Measurements from ENCODE around the gene TIA1. TPM values are rescaled to one million over a fixed set of nuclear protein-coding genes. Genes with fewer than 3 reads are reported as not detected.
A peak's percentile ranks its signal among the peaks of the same experiment; 100 is the strongest.
"Not testable (repeated sequence)": the region's sequence is repeated elsewhere in the genome, so short reads cannot be mapped to it uniquely, and the experiment has no call there.

TIA1 gene
- total RNA-seq, 2 experiments from 2014 or later: 87.0 to 88.0 TPM

DNA sequence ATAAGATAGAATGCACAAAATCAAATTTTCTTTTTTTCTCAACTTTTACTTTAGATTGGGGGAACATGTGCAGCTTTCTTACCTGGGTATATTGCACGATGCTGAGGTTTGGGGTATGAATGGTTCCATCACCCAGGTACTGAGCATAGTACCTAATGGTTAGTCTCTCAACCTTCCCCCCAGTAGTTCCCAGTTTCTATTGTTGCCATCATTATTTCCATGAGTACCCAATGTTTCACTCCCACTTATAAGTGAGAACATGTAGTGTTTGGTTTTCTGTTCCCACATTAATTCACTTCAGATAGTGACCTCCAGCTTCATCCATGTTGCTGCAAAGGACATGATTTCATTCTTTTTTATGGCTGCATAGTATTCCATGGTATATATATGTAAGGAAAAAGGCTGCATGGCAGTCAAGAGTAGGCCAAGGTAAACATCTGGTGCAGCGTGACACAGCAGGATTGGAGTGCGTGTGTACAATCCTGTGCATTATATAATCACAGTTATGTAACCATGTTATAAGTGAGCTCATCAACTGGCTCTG, 47.1 kb downstream of the TIA1 start:
- H3K36me3 Mint-ChIP-seq: no peaks in the 10 kb centered on the region
- H3K27me3 Mint-ChIP-seq: no peaks in the 10 kb centered on the region
- no peak overlapping the region for H3K27ac Mint-ChIP-seq
- H3K4me1 Mint-ChIP-seq: no peaks in the 10 kb centered on the region
- no peak overlapping the region for H3K4me3 Mint-ChIP-seq
- no peak for DNase-seq
- H3K9me3 Mint-ChIP-seq: peaks cover 2% of the 10 kb centered on the region

DNA sequence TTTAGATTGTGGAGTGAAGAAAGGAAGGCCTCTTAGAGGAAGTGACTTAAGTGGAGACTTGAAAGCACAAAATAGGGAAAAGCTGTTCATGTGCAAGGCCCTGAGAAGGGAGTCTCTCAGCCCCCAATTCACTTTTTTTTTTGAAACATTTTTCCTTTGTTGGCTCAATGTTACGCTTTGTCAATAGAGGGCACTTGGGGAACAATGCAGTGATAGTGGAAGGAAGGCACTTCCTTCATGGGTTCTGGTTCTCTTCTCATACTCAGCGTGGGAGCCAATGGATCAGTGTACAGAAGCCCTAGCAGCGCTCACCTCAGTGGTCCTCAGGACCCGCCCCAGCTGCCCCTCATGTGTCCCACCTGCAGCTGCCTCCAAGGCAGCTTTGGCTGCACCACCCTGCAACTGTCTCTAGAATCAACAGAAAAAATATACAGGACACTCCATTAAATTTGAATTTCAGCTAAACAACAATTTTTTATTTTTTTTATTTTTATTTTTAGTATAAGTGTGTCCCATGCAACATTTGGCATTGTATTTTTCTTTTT, 49.0 kb downstream of the TIA1 start:
- peaks cover 2% of the 10 kb centered on the region for H3K9me3 Mint-ChIP-seq
- H3K27me3 Mint-ChIP-seq: no peaks in the 10 kb centered on the region
- DNase-seq: no peak
- H3K36me3 Mint-ChIP-seq: no peaks in the 10 kb centered on the region
- H3K4me3 Mint-ChIP-seq: no peak overlapping the region
- no peaks in the 10 kb centered on the region for H3K4me1 Mint-ChIP-seq
- H3K27ac Mint-ChIP-seq: no peak overlapping the region

DNA sequence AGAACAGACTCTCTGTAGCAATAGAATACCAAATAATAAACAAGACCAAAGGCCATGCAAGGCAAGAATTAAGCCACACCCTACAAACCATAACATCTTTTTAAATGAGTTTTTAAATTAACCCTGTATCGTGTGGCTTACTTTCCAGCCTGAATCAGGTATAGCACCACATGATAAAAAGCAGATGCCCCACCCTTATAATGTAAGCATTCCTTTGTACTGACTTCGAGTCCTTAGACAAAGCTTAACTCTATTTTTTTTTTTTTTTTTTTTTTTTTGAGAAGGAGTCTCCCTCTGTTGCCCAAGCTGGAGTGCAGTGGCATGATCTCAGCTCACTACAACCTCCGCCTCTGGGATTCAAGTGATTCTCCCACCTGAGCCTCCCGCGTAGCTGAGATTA, 55.9 kb downstream of the TIA1 start:
- no peaks in the 10 kb centered on the region for H3K27me3 Mint-ChIP-seq
- peaks cover 7% of the 10 kb centered on the region for H3K36me3 Mint-ChIP-seq
- peaks cover 17% of the 10 kb centered on the region for H3K4me1 Mint-ChIP-seq
- DNase-seq: no peak
- no peak overlapping the region for H3K27ac Mint-ChIP-seq
- no peak overlapping the region for H3K4me3 Mint-ChIP-seq
- no peaks in the 10 kb centered on the region for H3K9me3 Mint-ChIP-seq

DNA sequence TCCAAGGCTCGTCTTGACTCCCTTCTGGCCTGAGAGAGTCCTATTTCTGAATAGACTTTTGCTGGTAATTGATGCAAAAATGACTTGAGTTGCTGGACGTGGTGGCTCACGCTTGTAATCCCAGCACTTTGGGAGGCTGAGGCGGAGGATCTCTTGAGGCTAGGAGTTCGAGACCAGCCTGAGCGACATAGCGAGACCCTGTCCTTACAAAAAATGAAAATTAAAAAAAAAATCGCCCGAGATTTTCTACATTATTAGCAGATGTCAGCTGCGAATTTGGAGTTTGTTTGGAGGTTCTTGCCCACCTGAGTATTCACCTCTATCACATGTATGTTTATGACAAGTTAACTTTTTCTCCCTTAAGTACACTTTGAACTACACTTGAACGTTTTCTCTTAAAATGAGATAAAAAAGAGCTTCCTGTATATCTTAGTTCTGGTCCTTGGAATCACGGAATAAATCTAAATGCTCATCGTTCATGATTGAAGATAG, 57.1 kb downstream of the TIA1 start:
- DNase-seq: no peak
- Mint-ChIP-seq H3K9me3 (no peaks in the 10 kb centered on the region), H3K27me3 (no peaks in the 10 kb centered on the region), H3K4me3 (peak overlapping the region; percentile 88), H3K36me3 (peaks cover 7% of the 10 kb centered on the region), H3K4me1 (peaks cover 17% of the 10 kb centered on the region), H3K27ac (peak overlapping the region; percentile 97)

DNA sequence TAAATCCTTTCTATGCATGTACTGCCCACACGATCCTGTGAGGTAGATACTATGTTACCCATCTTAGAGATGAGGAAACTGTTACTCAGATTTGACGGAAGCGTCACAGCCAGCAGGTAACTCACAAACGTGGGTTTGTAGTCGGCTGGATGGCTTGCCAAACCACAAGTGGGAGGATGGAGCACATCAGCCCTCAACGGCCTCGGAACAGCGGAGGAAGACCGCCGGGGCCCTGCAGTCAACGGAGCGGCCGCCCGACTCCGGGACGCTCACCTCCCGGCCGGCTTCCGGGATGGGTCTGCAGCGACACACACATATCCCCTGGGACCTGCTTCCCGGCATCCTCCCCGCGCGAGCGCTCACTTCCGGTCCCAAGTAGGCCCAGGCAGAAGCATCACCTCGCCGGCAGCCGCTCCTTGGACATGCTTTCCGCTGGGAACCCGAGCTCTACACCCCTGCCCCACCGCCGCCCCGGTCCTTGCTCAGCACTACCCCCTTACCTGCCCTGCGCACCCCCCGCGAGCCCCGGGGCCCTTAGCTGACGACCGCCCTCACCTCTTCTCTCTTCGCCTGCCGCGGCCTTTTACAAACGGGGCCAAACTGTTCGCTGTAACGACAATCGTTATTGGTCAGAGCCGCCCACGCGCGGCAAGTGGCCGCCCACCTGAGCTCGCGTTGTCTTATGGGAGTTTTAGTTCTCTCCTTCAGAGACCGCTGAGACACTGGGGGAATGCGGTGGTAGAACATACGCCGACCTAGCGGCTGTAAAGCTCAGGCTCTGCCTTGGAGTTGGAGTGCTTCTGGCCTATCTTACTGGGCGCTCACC, 57.8 kb downstream of the TIA1 start, which contains the start of gene C2orf42:
TSS of gene C2orf42 (minus strand) at position 602 of the 826 bp plus-strand sequence. CDS start 9,034 bp downstream, outside the sequence.
- DNase-seq: peak; percentile 96
- Mint-ChIP-seq H3K9me3 (no peaks in the 10 kb centered on the region), H3K27me3 (no peaks in the 10 kb centered on the region), H3K4me1 (peaks cover 17% of the 10 kb centered on the region), H3K4me3 (peak within 1 kb of the TSS; percentile 88), H3K36me3 (peaks cover 7% of the 10 kb centered on the region), H3K27ac (peak within 1 kb of the TSS; percentile 97)

DNA sequence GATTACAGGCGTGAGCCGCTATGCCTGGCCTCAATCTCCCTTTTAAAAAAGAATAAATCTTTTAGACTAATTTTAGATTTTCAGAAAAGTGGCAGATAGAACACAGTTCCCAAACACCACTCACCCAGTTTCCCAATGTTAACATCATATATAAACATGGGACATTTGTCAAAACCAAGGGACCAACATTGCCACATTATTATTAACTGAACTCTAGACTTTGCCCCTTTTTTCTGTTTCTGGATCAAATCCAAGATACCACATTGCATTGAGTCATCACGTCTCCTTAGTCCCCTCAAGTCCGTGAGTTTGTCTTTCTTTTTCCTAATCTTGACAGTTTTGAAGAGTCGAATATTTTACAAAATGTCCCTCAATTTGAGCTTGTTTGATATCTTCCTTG, 60.0 kb downstream of the TIA1 start:
- peak overlapping the region; percentile 37 for H3K4me3 Mint-ChIP-seq
- H3K36me3 Mint-ChIP-seq: peaks cover 7% of the 10 kb centered on the region
- no peak for DNase-seq
- H3K4me1 Mint-ChIP-seq: peaks cover 17% of the 10 kb centered on the region
- H3K9me3 Mint-ChIP-seq: no peaks in the 10 kb centered on the region
- H3K27ac Mint-ChIP-seq: peak overlapping the region; percentile 97
- H3K27me3 Mint-ChIP-seq: no peaks in the 10 kb centered on the region

DNA sequence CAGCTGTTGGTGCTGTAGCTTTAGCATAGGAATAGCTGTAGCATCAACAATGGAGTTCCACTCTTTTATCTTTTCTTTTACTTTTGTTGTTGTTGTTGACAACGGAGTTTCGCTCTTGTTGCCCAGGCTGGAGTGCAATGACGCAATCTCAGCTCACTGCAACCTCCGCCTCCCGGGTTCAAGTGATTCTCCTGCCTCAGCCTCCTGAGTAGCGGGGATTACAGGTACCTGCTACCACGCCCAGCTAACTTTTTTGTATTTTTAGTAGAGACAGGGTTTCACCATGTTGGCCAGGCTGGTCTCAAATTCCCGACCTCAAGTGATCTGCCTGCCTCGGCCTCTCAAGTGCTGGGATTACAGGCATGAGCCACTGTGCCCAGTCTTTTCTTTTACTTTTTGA, 61.3 kb downstream of the TIA1 start:
- not testable (repeated sequence) for H3K36me3 Mint-ChIP-seq, H3K27ac Mint-ChIP-seq, H3K9me3 Mint-ChIP-seq, DNase-seq, H3K27me3 Mint-ChIP-seq, H3K4me3 Mint-ChIP-seq
- peaks cover 17% of the 10 kb centered on the region for H3K4me1 Mint-ChIP-seq

DNA sequence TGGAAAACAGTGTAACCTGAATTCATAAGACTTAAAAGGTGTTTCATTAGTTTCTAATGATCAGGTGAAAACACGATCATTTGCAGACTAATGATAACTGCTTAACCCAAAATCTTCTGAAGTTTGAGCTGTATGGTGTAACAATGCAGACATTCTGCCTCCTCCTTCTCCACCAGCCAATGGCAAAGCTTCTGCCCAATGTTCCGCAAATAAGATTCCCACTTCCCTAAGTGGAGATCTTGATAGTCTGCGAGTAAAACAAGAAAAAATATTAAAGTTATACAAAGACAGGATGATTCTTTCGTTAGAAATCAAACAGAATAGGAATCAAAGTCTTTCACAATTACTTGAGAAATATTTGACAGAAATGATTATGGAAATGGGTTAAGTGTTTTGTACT, 65.7 kb downstream of the TIA1 start:
- Mint-ChIP-seq H3K9me3 (no peaks in the 10 kb centered on the region), H3K27ac (no peak overlapping the region), H3K36me3 (peaks cover under 1% of the 10 kb centered on the region), H3K4me3 (no peak overlapping the region), H3K4me1 (peaks cover 2% of the 10 kb centered on the region), H3K27me3 (no peaks in the 10 kb centered on the region)
- DNase-seq: no peak

DNA sequence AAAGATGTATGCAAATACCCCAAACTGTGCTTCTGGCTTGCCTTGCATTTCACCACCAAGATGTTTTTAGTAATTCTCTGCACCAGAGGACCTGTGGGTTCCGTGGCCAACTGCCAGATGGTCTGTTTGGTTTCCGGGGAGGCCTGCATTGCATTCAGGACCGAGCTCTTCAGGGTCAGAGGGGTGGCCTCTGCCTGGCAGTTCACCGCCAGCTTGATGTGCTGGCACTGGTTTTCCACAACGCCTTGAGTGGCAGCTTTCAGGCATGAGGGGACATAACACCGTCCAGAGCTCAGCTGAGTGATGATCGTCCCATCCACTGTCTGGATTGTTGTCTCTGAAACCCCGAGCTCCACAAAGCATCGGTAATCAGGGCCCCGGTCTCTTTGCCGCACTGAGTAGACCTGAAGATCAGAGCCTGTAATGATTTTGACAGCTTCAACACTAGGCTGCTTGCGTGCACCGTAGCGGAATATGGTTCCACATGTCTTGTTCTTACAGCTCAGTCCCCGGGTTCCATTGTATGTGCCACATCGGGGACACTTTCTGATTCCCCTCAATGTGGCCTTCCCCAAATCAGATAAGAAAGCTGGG, 67.0 kb downstream of the TIA1 start:
- Mint-ChIP-seq H3K27me3 (no peaks in the 10 kb centered on the region), H3K4me1 (peaks cover 2% of the 10 kb centered on the region), H3K4me3 (no peak overlapping the region), H3K36me3 (no peaks in the 10 kb centered on the region), H3K9me3 (no peaks in the 10 kb centered on the region), H3K27ac (no peak overlapping the region)
- DNase-seq: no peak

DNA sequence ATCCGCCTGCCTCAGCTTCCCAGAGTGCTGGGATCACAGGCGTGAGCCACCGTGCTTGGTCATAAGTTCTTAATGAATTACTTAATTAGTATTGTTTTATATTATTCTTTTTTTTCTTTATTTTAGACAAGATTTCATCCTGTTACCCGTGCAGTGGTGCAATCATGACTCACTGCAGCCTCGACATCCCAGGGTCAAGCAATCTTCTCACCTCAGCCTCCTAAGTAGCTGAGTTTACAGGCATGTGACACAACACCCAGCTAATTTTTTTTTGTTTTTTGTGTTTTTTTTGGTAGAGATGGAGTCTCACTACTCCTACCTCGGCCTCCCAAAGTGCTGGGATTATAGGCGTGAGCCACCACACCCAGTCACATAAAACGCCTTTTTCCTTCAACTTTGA, 74.9 kb downstream of the TIA1 start:
- H3K4me1 Mint-ChIP-seq: no peaks in the 10 kb centered on the region
- H3K27ac Mint-ChIP-seq: no peak overlapping the region
- no peaks in the 10 kb centered on the region for H3K9me3 Mint-ChIP-seq
- peaks cover 19% of the 10 kb centered on the region for H3K36me3 Mint-ChIP-seq
- H3K4me3 Mint-ChIP-seq: no peak overlapping the region
- no peaks in the 10 kb centered on the region for H3K27me3 Mint-ChIP-seq
- DNase-seq: no peak

DNA sequence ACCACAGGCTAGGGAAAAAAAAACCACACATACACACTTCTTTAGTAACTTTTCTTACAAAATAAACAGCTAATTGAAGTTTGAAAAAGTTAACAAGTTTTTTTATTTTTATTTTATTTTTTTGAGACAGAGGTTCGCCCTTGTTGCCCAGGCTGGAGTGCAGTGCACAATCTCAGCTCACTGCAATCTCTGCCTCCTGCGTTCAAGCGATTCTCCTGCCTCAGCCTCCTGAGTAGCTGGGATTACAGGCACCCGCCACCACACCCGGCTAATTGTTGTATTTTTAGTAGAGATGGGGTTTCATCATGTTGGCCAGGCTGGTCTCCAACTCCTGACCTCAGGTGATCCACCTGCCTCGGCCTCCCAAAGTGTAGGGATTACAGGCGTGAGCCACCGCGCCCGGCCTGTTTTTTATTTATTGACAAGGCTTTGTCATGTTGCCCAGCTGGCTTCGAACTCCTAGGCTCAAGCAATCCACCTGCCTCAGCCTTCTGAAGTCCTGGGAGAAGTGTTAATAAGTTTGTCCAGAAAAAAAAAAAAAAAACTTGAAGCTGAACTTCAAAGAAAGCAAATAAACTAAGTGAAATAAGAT, 78.7 kb downstream of the TIA1 start:
- peaks cover 25% of the 10 kb centered on the region for H3K36me3 Mint-ChIP-seq
- not testable (repeated sequence) for H3K27ac Mint-ChIP-seq, H3K27me3 Mint-ChIP-seq

DNA sequence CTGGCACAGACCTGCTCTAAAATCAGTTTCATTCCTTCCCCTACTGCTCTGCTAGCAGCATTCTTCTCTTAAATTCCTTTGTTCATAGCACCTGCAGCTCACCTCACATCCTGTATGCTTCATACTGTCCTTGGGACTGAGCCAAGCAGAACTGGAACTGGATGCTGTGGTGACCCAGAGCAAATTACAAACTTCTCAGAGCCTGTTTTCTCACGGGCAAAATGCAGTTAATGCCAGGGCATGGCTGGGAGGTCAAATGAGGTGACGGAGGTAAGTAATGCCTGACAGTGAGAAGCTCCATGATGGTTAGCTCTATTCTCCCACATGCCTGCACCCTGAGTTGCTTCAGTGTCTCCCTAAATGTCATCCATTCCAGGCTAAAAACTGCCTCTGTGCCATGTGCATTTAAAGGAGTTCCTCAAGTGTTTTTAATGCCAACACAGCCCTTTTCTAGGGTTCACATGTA, 87.3 kb downstream of the TIA1 start:
- peaks cover 4% of the 10 kb centered on the region for H3K4me1 Mint-ChIP-seq
- H3K36me3 Mint-ChIP-seq: peaks cover 6% of the 10 kb centered on the region
- H3K27me3 Mint-ChIP-seq: no peaks in the 10 kb centered on the region
- DNase-seq: no peak
- peak overlapping the region; percentile 16 for H3K27ac Mint-ChIP-seq
- H3K4me3 Mint-ChIP-seq: no peak overlapping the region
- H3K9me3 Mint-ChIP-seq: no peaks in the 10 kb centered on the region

More for the DNA sequence above, 78.7 kb downstream of the TIA1 start:
- DNase-seq, H3K9me3 Mint-ChIP-seq, H3K4me1 Mint-ChIP-seq, H3K4me3 Mint-ChIP-seq: not testable (repeated sequence)

DNA sequence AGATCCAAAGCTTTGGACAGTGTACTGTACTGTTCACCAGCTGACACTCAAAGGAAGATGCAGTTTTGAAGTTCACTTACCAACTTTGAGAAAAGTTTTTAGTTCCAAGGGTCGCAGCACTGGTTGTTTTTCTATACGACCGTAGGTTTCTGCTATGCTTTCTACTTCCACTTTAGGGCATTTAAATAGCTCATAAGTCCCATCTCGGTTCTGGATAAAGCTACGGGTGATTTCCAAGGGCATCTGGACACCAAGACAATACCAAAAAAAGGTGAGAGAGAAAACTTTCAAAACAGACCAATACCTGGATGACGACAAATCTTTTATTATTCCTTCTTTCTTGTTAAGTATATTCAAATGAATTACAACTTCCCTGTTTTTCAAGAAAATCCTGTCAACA, 87.9 kb downstream of the TIA1 start:
- peaks cover 4% of the 10 kb centered on the region for H3K4me1 Mint-ChIP-seq
- no peaks in the 10 kb centered on the region for H3K27me3 Mint-ChIP-seq
- H3K36me3 Mint-ChIP-seq: peaks cover 5% of the 10 kb centered on the region
- no peaks in the 10 kb centered on the region for H3K9me3 Mint-ChIP-seq
- H3K4me3 Mint-ChIP-seq: no peak overlapping the region
- peak overlapping the region; percentile 0 for H3K27ac Mint-ChIP-seq
- no peak for DNase-seq
